Cardiac fibroblast (primary cell): Measurements from ENCODE around the gene AMDHD1.

Source experiments
- DNase-seq, 2 donors: peaks; one replicate each; pipeline versions ENCODE4 v3.0.0 to v3.0.0-alpha.2; 2010; ENCODE audit warnings: low read depth in 2 of 2
- H3K4me3 ChIP-seq, 2 donors: replicated peaks in 1 of 2; 1 replicate in 1 of 2; 2 replicates in 1 of 2; pipeline ENCODE4 v1.5.1; 2011; ENCODE audit warnings: low read depth in 2 of 2, low read length in 2 of 2, mild to moderate bottlenecking in 2 of 2, moderate library complexity in 1 of 2
- CTCF ChIP-seq: IDR thresholded peaks from one replicate; pipeline ENCODE4 v1.5.1; 2011; ENCODE audit warnings: low read depth, mild to moderate bottlenecking, low read length, inconsistent platforms

Gene AMDHD1

GRCh38 chr12:95919110-95919509 is 24.0 kb upstream of the AMDHD1 start:
- TF ChIP-seq CTCF = no peak
- no peak overlapping the region for H3K4me3 ChIP-seq
- no peak for DNase-seq

GRCh38 chr12:95922231-95922630 is 20.9 kb upstream of the AMDHD1 start:
- DNase-seq = peak; percentile 22 to 91

GRCh38 chr12:95940514-95940913 is 2.6 kb upstream of the AMDHD1 start:
- no peak for TF ChIP-seq CTCF
- H3K4me3 ChIP-seq = no peak overlapping the region
- DNase-seq = no peak

More at GRCh38 chr12:95922231-95922630, 20.9 kb upstream of the AMDHD1 start:
- H3K4me3 ChIP-seq = no peak overlapping the region
- no peak for TF ChIP-seq CTCF

- no peak for TF ChIP-seq CTCF
- peak overlapping the region; percentile 64 to 76 for H3K4me3 ChIP-seq
- DNase-seq = peak in 1 of 2 donors; percentile 9
These were observed 1.0 kb upstream of the AMDHD1 start for GRCh38 chr12:95942101-95942523.

GRCh38 chr12:95942524-95943329 is 404 bp upstream of the AMDHD1 start, which contains the start of gene CCDC38:
Gene CCDC38 (minus strand): TSS chr12:95942614. CDS start chr12:95936509, 6,105 bp downstream.
- DNase-seq = peak; percentile 49 to 61
- TF ChIP-seq CTCF = no peak
- peak within 1 kb of the TSS; percentile 64 to 76 for H3K4me3 ChIP-seq

GRCh38 chr12:95944108-95944704 is 1.1 kb downstream of the AMDHD1 start:
- TF ChIP-seq CTCF = no peak
- DNase-seq = no peak
- H3K4me3 ChIP-seq = no peak overlapping the region
